ENCODE data around the gene TAC4.
A peak's percentile ranks its signal among the peaks of the same experiment; 100 is the strongest.

- TF ChIP-seq POLR2A (IDR thresholded peaks at IDR 0.05) (no peak), CTCF (IDR thresholded peaks at IDR 0.05) (peak in 3 of 4 experiments; percentile 82 to 87 (median 84))
These were observed 13.4 kb upstream of the TAC4 start for GRCh38 chr17:49861150-49861884.

Data from gastroesophageal sphincter (tissue), 3 donors.